Fibroblast of skin of right biceps (primary cell): Measurements from ENCODE around the gene MVP.
"Not testable (repeated sequence)": the region's sequence is repeated elsewhere in the genome, so short reads cannot be mapped to it uniquely, and the experiment has no call there.

Experiments
- DNase-seq: peaks from one replicate; pipeline ENCODE4 v3.0.0-alpha.2; 2013

Gene MVP

GRCh38 chr16:29815793-29816693, 4.2 kb upstream of the MVP start, which contains the start of gene PAGR1:
PAGR1 (plus strand) TSS chr16:29816152; CDS start chr16:29816526, 374 bp downstream.
- DNase-seq = peak; percentile 99

GRCh38 chr16:29816694-29817441, 3.4 kb upstream of the MVP start:
- peak; percentile 60 for DNase-seq

- DNase-seq = no peak
Measured at GRCh38 chr16:29818082-29818481, 2.2 kb upstream of the MVP start.

- no peak for DNase-seq
Measured at GRCh38 chr16:29819506-29819905, 756 bp upstream of the MVP start.

GRCh38 chr16:29820730-29821642, 724 bp downstream of the MVP start:
- DNase-seq = no peak

GRCh38 chr16:29821643-29822115, 1.4 kb downstream of the MVP start:
- DNase-seq = peak; percentile 83

- DNase-seq = peak; percentile 87
Measured at GRCh38 chr16:29824589-29825144, 4.4 kb downstream of the MVP start.

- peak; percentile 85 for DNase-seq
Measured at GRCh38 chr16:29825145-29826044, 5.1 kb downstream of the MVP start.

- no peak for DNase-seq
Measured at GRCh38 chr16:29826342-29826695, 6.1 kb downstream of the MVP start.

GRCh38 chr16:29830774-29831173, 10.5 kb downstream of the MVP start:
- no peak for DNase-seq

- DNase-seq = no peak
Measured at GRCh38 chr16:29831490-29831889, 11.2 kb downstream of the MVP start.

- not testable (repeated sequence) for DNase-seq
Measured at GRCh38 chr16:29833219-29833618, 13.0 kb downstream of the MVP start.

- DNase-seq = no peak
Measured at GRCh38 chr16:29834079-29834478, 13.8 kb downstream of the MVP start.

GRCh38 chr16:29835926-29836325, 15.7 kb downstream of the MVP start:
- no peak for DNase-seq

- DNase-seq = no peak
Measured at GRCh38 chr16:29836623-29837022, 16.4 kb downstream of the MVP start.

- DNase-seq = no peak
Measured at GRCh38 chr16:29837841-29838240, 17.6 kb downstream of the MVP start.

GRCh38 chr16:29839822-29840221, 19.6 kb downstream of the MVP start:
- no peak for DNase-seq

- no peak for DNase-seq
Measured at GRCh38 chr16:29840240-29840639, 20.0 kb downstream of the MVP start.

- no peak for DNase-seq
Measured at GRCh38 chr16:29841631-29842030, 21.4 kb downstream of the MVP start.

GRCh38 chr16:29842732-29843346, 22.6 kb downstream of the MVP start:
- no peak for DNase-seq

- no peak for DNase-seq
Measured at GRCh38 chr16:29843931-29844330, 23.7 kb downstream of the MVP start.
